B cell (primary cell): Measurements from ENCODE around the gene ADAR. TPM values are rescaled to one million over a fixed set of nuclear protein-coding genes. Genes with fewer than 3 reads are reported as not detected.
A peak's percentile ranks its signal among the peaks of the same experiment; 100 is the strongest.

Experiments
- ATAC-seq: fragments of 200-7000 bp; cut with Tn5 transposase; one replicate; pipeline ENCODE4 v1.10.0; 2021; ENCODE audit warnings: low read depth, mild to moderate bottlenecking, moderate number of reproducible peaks, moderate library complexity
- CTCF ChIA-PET: fragments of 350-600 bp; sonication (Branson Sonifier 250); formaldehyde crosslinking; loops from one replicate; lab custom pipeline; 2021; ENCODE audit warnings: antibody characterized with exemption, inconsistent platforms; lab: Charles Lee
- POLR2A ChIA-PET: fragments of 350-600 bp; sonication (Branson Sonifier 250); formaldehyde crosslinking; loops from one replicate; lab custom pipeline; 2021; ENCODE audit warnings: antibody characterized with exemption; lab: Charles Lee
- DNase-seq: peaks from one replicate; pipeline ENCODE4 v3.0.0; 2013
- H2AFZ ChIP-seq: 2 replicates; pipeline ENCODE4 v1.6.1; 2012; ENCODE audit warnings: mild to moderate bottlenecking, low read depth, low read length; ENCODE audit not compliant: insufficient read depth, poor library complexity, severe bottlenecking
- H3K27ac ChIP-seq, 2 donors: 1 replicate in 1 of 2; 2 replicates in 1 of 2; pipeline ENCODE4 v1.5.1; 2012 to 2013; ENCODE audit warnings: low read length in 2 of 2, mild to moderate bottlenecking in 2 of 2, moderate library complexity in 1 of 2
- H3K27me3 ChIP-seq, 4 experiments: fragments of 200-600 bp in 1 of 4; sonication (generic) in 1 of 4; replicated peaks in 1 of 4; 1 replicate in 2 of 4; 2 replicates in 2 of 4; pipeline versions ENCODE4 v1.6.1 to v1.7.0; 2013 to 2016; ENCODE audit warnings: low read length in 3 of 4, mild to moderate bottlenecking in 2 of 4, mixed read lengths in 1 of 4, moderate library complexity in 1 of 4; ENCODE audit not compliant: insufficient read depth in 4 of 4, control insufficient read depth in 3 of 4; ENCODE audit errors: control extremely low read depth in 1 of 4
- H3K36me3 ChIP-seq, 2 experiments: replicated peaks in 1 of 2; 1 replicate in 1 of 2; 2 replicates in 1 of 2; pipeline versions ENCODE4 v1.6.1 to v1.7.1; 2013; ENCODE audit warnings: low read length in 1 of 2; ENCODE audit not compliant: insufficient read depth in 2 of 2, control insufficient read depth in 1 of 2; ENCODE audit errors: control extremely low read depth in 1 of 2, extremely low read depth in 1 of 2
- H3K4me1 ChIP-seq, 2 donors: fragments of 200-600 bp in 1 of 2; sonication (generic) in 1 of 2; 1 replicate in 1 of 2; 2 replicates in 1 of 2; pipeline versions ENCODE4 v1.5.1 to v1.6.1; 2013 to 2017; ENCODE audit warnings: low read length in 2 of 2; ENCODE audit not compliant: control insufficient read depth in 2 of 2, insufficient read depth in 2 of 2
- H3K4me2 ChIP-seq: replicated peaks from 2 replicates; pipeline ENCODE3; 2012; ENCODE audit warnings: mild to moderate bottlenecking, low read depth, low read length; ENCODE audit not compliant: poor library complexity, severe bottlenecking
- H3K4me3 ChIP-seq, 5 experiments: fragments of 200-600 bp in 1 of 5; sonication (generic) in 1 of 5; 1 replicate in 3 of 5; 2 replicates in 2 of 5; pipeline versions ENCODE4 v1.5.1 to v1.7.0; 2011 to 2016; ENCODE audit warnings: low read length in 4 of 5, mild to moderate bottlenecking in 4 of 5, low read depth in 2 of 5, control low read depth in 1 of 5, moderate library complexity in 1 of 5; ENCODE audit not compliant: insufficient read depth in 1 of 5; ENCODE audit errors: control extremely low read depth in 1 of 5, extremely low read depth in 1 of 5
- H3K79me2 ChIP-seq: fragments of 200-600 bp; sonication (generic); one replicate; pipeline ENCODE4 v1.6.0; 2016; ENCODE audit warnings: low read length; ENCODE audit not compliant: control insufficient read depth, insufficient read depth
- H3K9ac ChIP-seq: fragments of 200-600 bp; sonication (generic); 2 replicates; pipeline ENCODE4 v1.6.1; 2017; ENCODE audit warnings: mild to moderate bottlenecking, low read length, moderate library complexity
- H3K9me3 ChIP-seq, 3 donors: one replicate each; pipeline versions ENCODE4 v1.6.1 to v1.7.1; 2013; ENCODE audit warnings: low read length in 2 of 3; ENCODE audit not compliant: control insufficient read depth in 2 of 3, insufficient read depth in 1 of 3; ENCODE audit errors: control extremely low read depth in 1 of 3
- H4K20me1 ChIP-seq: 2 replicates; pipeline ENCODE4 v1.6.0; 2012; ENCODE audit warnings: mild to moderate bottlenecking, low read length; ENCODE audit not compliant: insufficient read depth, control insufficient read depth, poor library complexity, severe bottlenecking
- H3K27ac Mint-ChIP-seq: one replicate; pipeline ENCODE4 v1.8.0; 2021; ENCODE audit warnings: mixed read lengths
- H3K27me3 Mint-ChIP-seq: one replicate; pipeline ENCODE4 v1.8.0; 2021; ENCODE audit warnings: mixed read lengths
- H3K4me1 Mint-ChIP-seq: one replicate; pipeline ENCODE4 v1.8.0; 2021; ENCODE audit warnings: mixed read lengths
- H3K4me3 Mint-ChIP-seq: one replicate; pipeline ENCODE4 v1.8.0; 2021; ENCODE audit warnings: mixed read lengths
- H3K9me3 Mint-ChIP-seq: one replicate; pipeline ENCODE4 v1.8.0; 2022; ENCODE audit warnings: mixed read lengths; ENCODE audit not compliant: insufficient read depth
- EZH2 ChIP-seq: IDR thresholded peaks from 2 replicates; pipeline ENCODE4 v1.6.1; 2012; ENCODE audit warnings: borderline replicate concordance, low read depth, mild to moderate bottlenecking, moderate library complexity, low read length; ENCODE audit not compliant: insufficient read depth, poor library complexity, severe bottlenecking
- WGBS: methylation state at CpG from one replicate; pipeline ENCODE4 v1.1.5; 2013; ENCODE audit warnings: missing lambda C conversion rate; ENCODE audit not compliant: insufficient coverage; 5-methylcytosine and 5-hydroxymethylcytosine counted together
- intact Hi-C: fragments of 100-400 bp; cut with micrococcal nuclease; formaldehyde crosslinking; loops from one replicate; pipeline ENCODE4 v1.10.0; 2022
- polyA plus RNA-seq: library from polyadenylated mRNA; depleted of rRNA; stranded (reverse); fragments of >200 nt; gene quantifications from 2 replicates; pipeline ENCODE4 v1.2.3, GENCODE V29; 2012
- total RNA-seq, 2 donors: library from RNA; stranded (reverse); fragments of 120-200 nt in 1 of 2; gene quantifications; 1 replicate in 1 of 2; 2 replicates in 1 of 2; pipeline versions ENCODE4 v1.2.3 to v1.2.4, GENCODE V29; 2013 to 2022
- TF ChIP-seq, protein P1 (sequence below): fragments of 200-600 bp; IDR thresholded peaks from one replicate; pipeline ENCODE4 v1.8.0; 2022; ENCODE audit warnings: antibody characterized with exemption, mild to moderate bottlenecking

The ADAR gene
- total and polyA plus RNA-seq, 2 donors (not counting 1 experiment from before 2014, with no cell fraction given) = 64.9 to 241 TPM

DNA sequence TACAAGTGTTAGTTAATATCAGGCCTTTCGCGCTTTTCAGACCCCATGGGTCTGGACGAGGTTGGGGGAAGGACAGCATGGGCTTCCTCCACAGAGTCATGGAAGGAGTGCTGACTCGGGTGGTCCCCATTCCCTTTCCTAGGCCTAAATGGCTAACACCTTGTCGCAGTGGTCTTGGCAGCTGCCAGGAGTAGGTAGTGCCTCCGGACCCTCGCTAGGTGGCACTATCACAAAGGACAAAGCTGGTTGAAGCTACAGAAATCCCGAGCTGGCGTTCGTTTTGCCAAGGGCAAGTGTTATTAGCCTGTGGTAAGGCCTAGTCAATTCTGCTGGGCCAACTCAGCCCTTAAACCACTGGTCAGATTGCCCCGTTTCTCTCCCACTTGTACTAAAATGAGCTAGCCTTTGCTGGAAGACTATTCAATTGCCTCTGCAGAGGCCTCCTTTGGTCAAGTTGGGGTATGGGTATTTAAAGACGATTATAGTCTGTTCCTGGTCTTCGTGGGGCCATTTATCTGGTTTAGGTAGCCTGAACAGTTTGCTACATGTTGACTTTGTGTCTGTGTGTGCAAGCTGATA is 48.4 kb downstream of the ADAR start:
- 8% methylated on average over 10 of the region's 13 CpGs for WGBS
- peak overlapping the region; percentile 96 for H3K4me3 Mint-ChIP-seq
- Histone ChIP-seq H3K79me2 (peaks cover 20% of the 10 kb centered on the region), H3K9me3 (no peaks in the 10 kb centered on the region), H4K20me1 (peaks cover 22% of the 10 kb centered on the region), H3K27ac (peak overlapping the region; percentile 85), H2AFZ (peak overlapping the region; percentile 83), H3K4me3 (peak overlapping the region; percentile 67 to 83 (median 72)), H3K4me2 (peak overlapping the region; percentile 86), H3K36me3 (peaks cover 0 to 17% of the 10 kb centered on the region in 2 experiments), H3K9ac (peak overlapping the region; percentile 72), H3K4me1 (peaks cover 18 to 29% of the 10 kb centered on the region in 2 donors), H3K27me3 (no peaks in the 10 kb centered on the region)
- peaks cover 31% of the 10 kb centered on the region for H3K4me1 Mint-ChIP-seq
- H3K27ac Mint-ChIP-seq = peak overlapping the region; percentile 95
- no peak for TF ChIP-seq EZH2
- TF ChIP-seq, protein P1, sequence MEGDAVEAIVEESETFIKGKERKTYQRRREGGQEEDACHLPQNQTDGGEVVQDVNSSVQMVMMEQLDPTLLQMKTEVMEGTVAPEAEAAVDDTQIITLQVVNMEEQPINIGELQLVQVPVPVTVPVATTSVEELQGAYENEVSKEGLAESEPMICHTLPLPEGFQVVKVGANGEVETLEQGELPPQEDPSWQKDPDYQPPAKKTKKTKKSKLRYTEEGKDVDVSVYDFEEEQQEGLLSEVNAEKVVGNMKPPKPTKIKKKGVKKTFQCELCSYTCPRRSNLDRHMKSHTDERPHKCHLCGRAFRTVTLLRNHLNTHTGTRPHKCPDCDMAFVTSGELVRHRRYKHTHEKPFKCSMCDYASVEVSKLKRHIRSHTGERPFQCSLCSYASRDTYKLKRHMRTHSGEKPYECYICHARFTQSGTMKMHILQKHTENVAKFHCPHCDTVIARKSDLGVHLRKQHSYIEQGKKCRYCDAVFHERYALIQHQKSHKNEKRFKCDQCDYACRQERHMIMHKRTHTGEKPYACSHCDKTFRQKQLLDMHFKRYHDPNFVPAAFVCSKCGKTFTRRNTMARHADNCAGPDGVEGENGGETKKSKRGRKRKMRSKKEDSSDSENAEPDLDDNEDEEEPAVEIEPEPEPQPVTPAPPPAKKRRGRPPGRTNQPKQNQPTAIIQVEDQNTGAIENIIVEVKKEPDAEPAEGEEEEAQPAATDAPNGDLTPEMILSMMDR = peak; percentile 97
- H3K9me3 Mint-ChIP-seq = no peaks in the 10 kb centered on the region
- peak; percentile 33 for ATAC-seq
- DNase-seq = peak; percentile 90
- intact Hi-C loops = loop anchor here (1.0 to 5.0 kb wide), 13 partner anchors 68 to 613 kb away; partner anchors contain the start of genes EFNA4, JTB, KRTCAP2 and PYGO2
- ChIA-PET CTCF (interaction anchor here (0.5 to 2.3 kb wide), 56 partner anchors 8 to 525 kb away, joined by 3 to 62 read pairs (median 4); partner anchors contain the start of genes ADAM15, ADAR, CHRNB2 and CKS1B), POLR2A (interaction anchor here (0.6 to 1.2 kb wide), 4 partner anchors 288 to 525 kb away, joined by 3 to 5 read pairs (median 4); partner anchors contain the start of gene PMVK)
- H3K27me3 Mint-ChIP-seq = no peaks in the 10 kb centered on the region
